ENCODE data around the gene SLC35A4. TPM values are rescaled to one million over a fixed set of nuclear protein-coding genes. Genes with fewer than 3 reads are reported as not detected.

SLC35A4 gene, protein sequence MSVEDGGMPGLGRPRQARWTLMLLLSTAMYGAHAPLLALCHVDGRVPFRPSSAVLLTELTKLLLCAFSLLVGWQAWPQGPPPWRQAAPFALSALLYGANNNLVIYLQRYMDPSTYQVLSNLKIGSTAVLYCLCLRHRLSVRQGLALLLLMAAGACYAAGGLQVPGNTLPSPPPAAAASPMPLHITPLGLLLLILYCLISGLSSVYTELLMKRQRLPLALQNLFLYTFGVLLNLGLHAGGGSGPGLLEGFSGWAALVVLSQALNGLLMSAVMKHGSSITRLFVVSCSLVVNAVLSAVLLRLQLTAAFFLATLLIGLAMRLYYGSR
- total RNA-seq, result 9.7 TPM

DNA sequence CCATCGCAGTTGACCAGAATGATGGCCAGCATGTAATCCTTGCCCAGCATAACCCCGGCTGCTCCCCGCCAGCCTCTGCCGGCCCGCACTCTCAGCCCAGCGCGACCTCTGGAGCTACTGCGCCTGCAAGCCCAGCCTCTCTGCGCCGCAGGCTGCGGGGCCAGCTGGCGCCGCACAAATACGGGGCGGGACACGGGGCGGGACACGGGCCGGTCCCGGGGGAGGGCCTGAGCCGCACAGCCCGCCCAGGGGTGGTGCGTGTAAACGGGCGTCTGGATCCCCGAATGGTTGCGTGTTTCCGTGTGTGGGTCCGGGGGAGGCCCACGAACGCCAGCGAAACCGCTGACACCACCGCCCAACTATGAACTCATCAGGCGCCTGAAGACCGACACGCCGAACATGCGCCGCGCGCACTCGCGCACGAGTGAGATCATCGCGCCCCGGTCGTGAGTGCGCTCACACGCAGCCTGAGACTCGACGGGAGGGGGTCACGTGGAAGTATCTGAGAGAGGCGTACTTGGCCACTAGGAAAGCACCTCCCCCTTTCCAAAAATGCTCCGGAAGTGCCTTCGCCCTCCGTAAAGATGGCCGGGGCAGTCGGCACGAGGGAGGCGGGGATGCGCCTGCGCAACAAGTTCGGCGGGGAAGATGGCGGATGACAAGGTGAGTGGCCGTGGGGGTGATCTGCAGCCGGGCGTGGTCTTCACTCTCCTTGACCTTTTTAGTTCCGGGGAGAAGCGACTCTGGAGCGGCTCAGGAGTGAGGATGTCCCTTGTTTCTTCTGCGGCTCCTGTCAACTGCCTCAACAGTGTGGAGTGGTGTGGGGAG, at the start of gene SLC35A4, which contains the start of gene APBB3:
Gene SLC35A4, plus strand, starts transcription at position 633 of the 828 bp plus-strand sequence. CDS start 2,342 bp downstream, outside the sequence.
Gene APBB3, minus strand, starts transcription at position 403 of the 828 bp plus-strand sequence. Its CDS starts 353 bp downstream, at position 50.

GRCh38 chr5:140547508-140548299, 16.9 kb upstream of the SLC35A4 start, which contains the start of gene EIF4EBP3:
TSS of gene EIF4EBP3 (plus strand) at chr5:140547662. CDS start at chr5:140547738, 76 bp downstream.

DNA sequence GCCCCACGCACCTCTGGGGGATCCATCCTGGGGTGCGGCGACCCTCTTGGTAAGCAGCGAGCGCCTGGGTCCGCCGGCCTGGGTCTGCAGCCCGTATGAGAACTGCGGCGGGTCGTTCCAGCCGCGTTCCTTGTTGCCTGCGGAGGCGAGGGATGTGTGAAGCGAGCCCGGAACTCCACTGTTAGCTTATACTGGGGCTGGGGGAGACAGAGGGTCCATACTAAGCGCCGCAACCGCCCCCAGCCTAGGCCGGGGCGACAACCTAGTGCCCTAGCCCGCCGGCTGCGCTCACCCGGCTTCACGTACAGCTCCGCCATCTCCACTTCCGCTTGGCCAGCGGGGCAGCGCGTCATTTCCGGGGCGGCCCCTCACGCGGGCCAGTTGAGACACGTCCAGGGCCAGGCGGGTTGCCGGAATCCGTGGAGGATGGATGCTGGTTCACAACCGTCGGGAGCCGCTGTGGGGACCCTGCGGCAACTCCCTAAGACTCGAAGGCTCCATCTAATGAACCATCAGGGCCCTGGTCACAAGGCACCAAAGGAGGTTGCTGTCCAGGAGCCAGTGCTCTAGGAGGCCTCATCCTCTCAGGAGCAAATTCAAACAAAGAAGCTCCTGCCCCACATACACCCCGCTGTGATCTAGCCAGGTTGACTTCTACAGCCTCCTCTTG, 7.4 kb upstream of the SLC35A4 start, which contains the start of gene SRA1:
Gene SRA1, minus strand, starts transcription at position 338 of the 670 bp plus-strand sequence. Its CDS starts 21 bp downstream, at position 317.

Small RNA genes lying within 50 kb of the gene (small RNA-seq; reads per million reads assigned to genes)
- gene RF00279 (not detected), gene RF00443 (not detected)

Other genes with a start within 250 kb of the SLC35A4 start
- gene HBEGF, start 218.2 kb upstream of the SLC35A4 start, total RNA-seq, result 18.2 TPM
- gene SLC4A9, start 204.6 kb upstream of the SLC35A4 start, total RNA-seq, result 0.23 TPM
- gene ANKHD1, start 163.0 kb upstream of the SLC35A4 start, total RNA-seq, result 88.6 TPM
- gene EIF4EBP3, start 17.2 kb upstream of the SLC35A4 start, total RNA-seq, result not detected
- gene SRA1, start 7.4 kb upstream of the SLC35A4 start, total RNA-seq, result 23.8 TPM
- 29.8 TPM for gene APBB3, start 230 bp upstream of the SLC35A4 start, total RNA-seq
- 12.9 TPM for gene CD14, start 68.3 kb downstream of the SLC35A4 start, total RNA-seq
- 4.6 TPM for gene TMCO6, start 74.6 kb downstream of the SLC35A4 start, total RNA-seq
- gene NDUFA2, start 82.8 kb downstream of the SLC35A4 start, total RNA-seq, result 37.1 TPM
- gene IK, start 83.0 kb downstream of the SLC35A4 start, total RNA-seq, result 78.4 TPM
- gene WDR55, start 100.1 kb downstream of the SLC35A4 start, total RNA-seq, result 13.4 TPM
- 0.69 TPM for gene DND1, start 108.7 kb downstream of the SLC35A4 start, total RNA-seq
- gene HARS1, start 126.5 kb downstream of the SLC35A4 start, total RNA-seq, result 68.0 TPM
- 28.1 TPM for gene HARS2, start 126.6 kb downstream of the SLC35A4 start, total RNA-seq
- gene ZMAT2, start 135.6 kb downstream of the SLC35A4 start, total RNA-seq, result 42.9 TPM
- gene PCDHA1, start 221.3 kb downstream of the SLC35A4 start, total RNA-seq, result 13.8 TPM
- gene PCDHA2, start 230.0 kb downstream of the SLC35A4 start, total RNA-seq, result 10.4 TPM
- gene PCDHA3, start 236.2 kb downstream of the SLC35A4 start, total RNA-seq, result 20.1 TPM
- gene PCDHA4, start 242.2 kb downstream of the SLC35A4 start, total RNA-seq, result 15.0 TPM

Measured in diencephalon (tissue), 1 donor.